Panc1 (cell line): Measurements from ENCODE around the gene CD83. TPM values are rescaled to one million over a fixed set of nuclear protein-coding genes. Genes with fewer than 3 reads are reported as not detected.

Experiments
- ATAC-seq: fragments of 200-7000 bp; cut with Tn5 transposase; 2 replicates; pipeline ENCODE4 v1.9.1; 2020; ENCODE audit warnings: mild to moderate bottlenecking, moderate library complexity
- BruUV-seq: library from RNA; stranded (reverse); fragments of 400-500 nt; replicated peaks from 2 replicates; lab custom pipeline; 2021; lab: Mats Ljungman, UMichigan
- CTCF ChIA-PET: fragments of 300-600 bp; sonication (Branson Sonifier 250); formaldehyde crosslinking; loops from one replicate; lab custom pipeline; 2022; ENCODE audit warnings: antibody characterized with exemption; lab: Charles Lee
- POLR2A ChIA-PET: fragments of 300-600 bp; sonication (Branson Sonifier 250); formaldehyde crosslinking; loops from one replicate; lab custom pipeline; 2022; ENCODE audit warnings: antibody characterized with exemption; lab: Charles Lee
- DNase-seq: peaks from one replicate; pipeline ENCODE4 v3.0.0-alpha.2; 2010; ENCODE audit warnings: low read depth, low spot score
- H3K27ac ChIP-seq: 2 replicates; pipeline ENCODE4 v1.5.1; 2011; ENCODE audit warnings: mild to moderate bottlenecking, low read length, inconsistent platforms
- H3K27me3 ChIP-seq: fragments of 200-500 bp; sonication (Bioruptor generic); 2 replicates; pipeline ENCODE4 v1.6.0; 2014; ENCODE audit warnings: low read length, inconsistent platforms; ENCODE audit not compliant: control insufficient read depth, insufficient read depth
- H3K36me3 ChIP-seq: fragments of 200-500 bp; sonication (Bioruptor generic); 2 replicates; pipeline ENCODE4 v1.5.1; 2014; ENCODE audit warnings: inconsistent platforms, mild to moderate bottlenecking, low read length, moderate library complexity; ENCODE audit not compliant: control insufficient read depth, insufficient read depth
- H3K4me1 ChIP-seq: 2 replicates; pipeline ENCODE4 v1.5.1; 2011; ENCODE audit warnings: inconsistent platforms, mild to moderate bottlenecking, low read length, moderate library complexity; ENCODE audit not compliant: control insufficient read depth, insufficient read depth
- H3K4me3 ChIP-seq, 2 experiments: 2 replicates each; pipeline ENCODE4 v1.5.1; 2011 to 2012; ENCODE audit warnings: low read depth in 2 of 2, low read length in 2 of 2, mild to moderate bottlenecking in 2 of 2, inconsistent platforms in 1 of 2, moderate library complexity in 1 of 2
- H3K9me3 ChIP-seq: fragments of 200-500 bp; sonication (Bioruptor generic); 2 replicates; pipeline ENCODE4 v1.5.1; 2014; ENCODE audit warnings: low read depth, mild to moderate bottlenecking, inconsistent platforms, low read length, moderate library complexity; ENCODE audit not compliant: control insufficient read depth, insufficient read depth
- POLR2AphosphoS5 ChIP-seq: IDR thresholded peaks from 2 replicates; pipeline ENCODE4 v1.6.1; 2012; ENCODE audit warnings: mild to moderate bottlenecking, low read depth, low read length, moderate library complexity
- SIN3A ChIP-seq: IDR thresholded peaks from 2 replicates; pipeline ENCODE4 v1.6.1; 2012; ENCODE audit warnings: low read depth, mild to moderate bottlenecking, low read length, moderate library complexity, borderline replicate concordance; ENCODE audit not compliant: insufficient read depth
- TCF7L2 ChIP-seq: IDR thresholded peaks from 2 replicates; pipeline ENCODE4 v1.6.1; 2011; ENCODE audit warnings: mild to moderate bottlenecking, low read depth, low read length, inconsistent platforms
- in situ Hi-C: cut with HindIII; loops from 2 replicates; pipeline ENCODE4 v1.10.0; 2016; ENCODE audit warnings: low sequenced_read_pairs, low pct_unique_long_range_greater_than_20kb
- intact Hi-C: fragments of 100-400 bp; cut with micrococcal nuclease; formaldehyde crosslinking; loops from one replicate; pipeline ENCODE4 v1.10.0; 2022; ENCODE audit not compliant: unreplicated experiment
- total RNA-seq: library from RNA; stranded (reverse); gene quantifications from one replicate; pipeline ENCODE4 v1.2.1, GENCODE V29; 2021; ENCODE audit not compliant: unreplicated experiment
- TF ChIP-seq, protein P1 (sequence below), 2 experiments: IDR thresholded peaks; 2 replicates each; pipeline ENCODE4 v1.6.1; 2011 to 2012; ENCODE audit warnings: low read depth in 2 of 2, control low read depth in 1 of 2, low read length in 1 of 2, mild to moderate bottlenecking in 1 of 2, moderate library complexity in 1 of 2; ENCODE audit not compliant: insufficient read depth in 1 of 2
- TF ChIP-seq, protein P2 (sequence below): fragments of 450-650 bp; IDR thresholded peaks from 2 replicates; pipeline ENCODE4 v1.5.1; 2017; ENCODE audit warnings: mild to moderate bottlenecking

Gene CD83
- total RNA-seq, 1 experiment from 2014 or later, result 5.3 TPM

DNA sequence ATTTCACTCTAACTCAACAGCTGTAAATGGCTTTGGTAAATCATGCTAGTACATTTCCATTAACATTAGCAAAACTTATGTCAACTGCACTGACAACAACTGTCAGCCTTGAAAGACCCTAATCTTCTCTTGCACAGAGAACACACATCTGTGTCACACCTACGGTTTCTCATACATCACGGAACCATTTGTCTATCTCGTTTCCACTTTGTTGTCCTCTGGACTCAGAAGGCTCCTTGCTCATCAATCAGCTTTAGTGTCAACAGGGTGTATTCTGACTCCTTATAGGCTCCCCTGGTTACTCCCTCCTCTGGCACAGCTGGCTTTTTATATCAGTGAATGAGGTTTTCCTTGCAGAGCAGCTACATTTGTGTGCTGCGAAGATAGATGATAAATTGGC, 49.3 kb downstream of the CD83 start:
- ChIA-PET POLR2A (no interaction called here), CTCF (no interaction called here)
- TF ChIP-seq, protein P1, sequence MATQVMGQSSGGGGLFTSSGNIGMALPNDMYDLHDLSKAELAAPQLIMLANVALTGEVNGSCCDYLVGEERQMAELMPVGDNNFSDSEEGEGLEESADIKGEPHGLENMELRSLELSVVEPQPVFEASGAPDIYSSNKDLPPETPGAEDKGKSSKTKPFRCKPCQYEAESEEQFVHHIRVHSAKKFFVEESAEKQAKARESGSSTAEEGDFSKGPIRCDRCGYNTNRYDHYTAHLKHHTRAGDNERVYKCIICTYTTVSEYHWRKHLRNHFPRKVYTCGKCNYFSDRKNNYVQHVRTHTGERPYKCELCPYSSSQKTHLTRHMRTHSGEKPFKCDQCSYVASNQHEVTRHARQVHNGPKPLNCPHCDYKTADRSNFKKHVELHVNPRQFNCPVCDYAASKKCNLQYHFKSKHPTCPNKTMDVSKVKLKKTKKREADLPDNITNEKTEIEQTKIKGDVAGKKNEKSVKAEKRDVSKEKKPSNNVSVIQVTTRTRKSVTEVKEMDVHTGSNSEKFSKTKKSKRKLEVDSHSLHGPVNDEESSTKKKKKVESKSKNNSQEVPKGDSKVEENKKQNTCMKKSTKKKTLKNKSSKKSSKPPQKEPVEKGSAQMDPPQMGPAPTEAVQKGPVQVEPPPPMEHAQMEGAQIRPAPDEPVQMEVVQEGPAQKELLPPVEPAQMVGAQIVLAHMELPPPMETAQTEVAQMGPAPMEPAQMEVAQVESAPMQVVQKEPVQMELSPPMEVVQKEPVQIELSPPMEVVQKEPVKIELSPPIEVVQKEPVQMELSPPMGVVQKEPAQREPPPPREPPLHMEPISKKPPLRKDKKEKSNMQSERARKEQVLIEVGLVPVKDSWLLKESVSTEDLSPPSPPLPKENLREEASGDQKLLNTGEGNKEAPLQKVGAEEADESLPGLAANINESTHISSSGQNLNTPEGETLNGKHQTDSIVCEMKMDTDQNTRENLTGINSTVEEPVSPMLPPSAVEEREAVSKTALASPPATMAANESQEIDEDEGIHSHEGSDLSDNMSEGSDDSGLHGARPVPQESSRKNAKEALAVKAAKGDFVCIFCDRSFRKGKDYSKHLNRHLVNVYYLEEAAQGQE (IDR thresholded peaks at IDR 0.05; ENCODE audit: insufficient read depth in 1 of 2, low read depth in 2 of 2, low read length in 1 of 2), result no peak
- TF ChIP-seq, protein P2, sequence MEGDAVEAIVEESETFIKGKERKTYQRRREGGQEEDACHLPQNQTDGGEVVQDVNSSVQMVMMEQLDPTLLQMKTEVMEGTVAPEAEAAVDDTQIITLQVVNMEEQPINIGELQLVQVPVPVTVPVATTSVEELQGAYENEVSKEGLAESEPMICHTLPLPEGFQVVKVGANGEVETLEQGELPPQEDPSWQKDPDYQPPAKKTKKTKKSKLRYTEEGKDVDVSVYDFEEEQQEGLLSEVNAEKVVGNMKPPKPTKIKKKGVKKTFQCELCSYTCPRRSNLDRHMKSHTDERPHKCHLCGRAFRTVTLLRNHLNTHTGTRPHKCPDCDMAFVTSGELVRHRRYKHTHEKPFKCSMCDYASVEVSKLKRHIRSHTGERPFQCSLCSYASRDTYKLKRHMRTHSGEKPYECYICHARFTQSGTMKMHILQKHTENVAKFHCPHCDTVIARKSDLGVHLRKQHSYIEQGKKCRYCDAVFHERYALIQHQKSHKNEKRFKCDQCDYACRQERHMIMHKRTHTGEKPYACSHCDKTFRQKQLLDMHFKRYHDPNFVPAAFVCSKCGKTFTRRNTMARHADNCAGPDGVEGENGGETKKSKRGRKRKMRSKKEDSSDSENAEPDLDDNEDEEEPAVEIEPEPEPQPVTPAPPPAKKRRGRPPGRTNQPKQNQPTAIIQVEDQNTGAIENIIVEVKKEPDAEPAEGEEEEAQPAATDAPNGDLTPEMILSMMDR, result no peak
- no peak for TF ChIP-seq SIN3A
- no peak for TF ChIP-seq POLR2AphosphoS5
- no peak for TF ChIP-seq TCF7L2
- Histone ChIP-seq H3K9me3 (peaks cover 19% of the 10 kb centered on the region), H3K36me3 (no peaks in the 10 kb centered on the region), H3K27ac (no peak overlapping the region), H3K4me1 (no peaks in the 10 kb centered on the region), H3K27me3 (no peaks in the 10 kb centered on the region), H3K4me3 (no peak overlapping the region)
- in situ Hi-C loops, result no loop called here
- intact Hi-C loops, result no loop called here
- no TSS peak for BruUV-seq
- ATAC-seq (no peak), DNase-seq (no peak)

DNA sequence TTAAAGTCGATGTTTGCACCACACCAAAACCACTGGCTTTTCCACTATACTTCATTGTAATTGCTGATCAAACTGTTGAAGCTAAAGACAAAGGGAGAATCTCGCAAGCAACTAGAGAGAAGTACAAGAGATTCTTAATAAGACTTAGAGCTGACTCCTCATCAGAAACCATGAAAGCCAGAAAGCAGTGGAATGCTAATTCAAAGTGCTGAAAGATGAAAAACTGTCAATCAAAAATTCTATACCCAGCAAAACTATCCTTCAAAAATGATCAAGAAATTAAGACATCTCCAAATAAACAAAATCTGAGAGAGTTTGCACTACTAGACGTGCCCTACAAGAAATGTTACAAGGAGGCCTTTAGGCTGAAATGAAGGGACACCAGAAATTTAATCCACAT, 52.6 kb downstream of the CD83 start:
- in situ Hi-C loops (no loop called here), intact Hi-C loops (no loop called here)
- no peak overlapping the region for H3K4me3 ChIP-seq
- H3K27ac ChIP-seq, result no peak overlapping the region
- H3K4me1 ChIP-seq, result no peaks in the 10 kb centered on the region
- ChIA-PET CTCF (no interaction called here), POLR2A (no interaction called here)
- H3K9me3 ChIP-seq, result peaks cover 19% of the 10 kb centered on the region
- DNase-seq, result no peak
- no peaks in the 10 kb centered on the region for H3K27me3 ChIP-seq
- ATAC-seq, result no peak
- TF ChIP-seq, protein P1 (IDR thresholded peaks at IDR 0.05; ENCODE audit: insufficient read depth in 1 of 2, low read depth in 2 of 2, low read length in 1 of 2), result no peak
- TF ChIP-seq TCF7L2 (no peak), POLR2AphosphoS5 (no peak), SIN3A (no peak)
- TF ChIP-seq, protein P2, result no peak
- BruUV-seq, result no TSS peak
- H3K36me3 ChIP-seq, result no peaks in the 10 kb centered on the region
